SH-SY5Y (cell line): Measurements from ENCODE around the gene CTDNEP1.

Experiments used
- GATA2 ChIP-seq: IDR thresholded peaks from 2 replicates; pipeline ENCODE4 v1.6.1; 2011; ENCODE audit warnings: mild to moderate bottlenecking, low read depth, low read length
- GATA3 ChIP-seq: IDR thresholded peaks from 2 replicates; pipeline ENCODE4 v1.6.1; 2011; ENCODE audit warnings: low read depth, mild to moderate bottlenecking, low read length, moderate library complexity

The CTDNEP1 gene

GRCh38 chr17:7213895-7214299 lies 37.6 kb downstream of the CTDNEP1 start:
- peak; percentile 28; the same call in 1 of the 2 replicates for TF ChIP-seq GATA2
- TF ChIP-seq GATA3 = no peak

- TF ChIP-seq GATA3 (no peak), GATA2 (no peak)
Observed at GRCh38 chr17:7211491-7212273, 39.9 kb downstream of the CTDNEP1 start.

- TF ChIP-seq GATA3 (no peak), GATA2 (no peak)
Observed at GRCh38 chr17:7208754-7209460, 42.6 kb downstream of the CTDNEP1 start.

GRCh38 chr17:7208027-7208571 lies 43.4 kb downstream of the CTDNEP1 start:
- no peak for TF ChIP-seq GATA3
- TF ChIP-seq GATA2 = no peak

- TF ChIP-seq GATA3 = no peak
- no peak for TF ChIP-seq GATA2
Observed at GRCh38 chr17:7207120-7208001, 44.2 kb downstream of the CTDNEP1 start.

- TF ChIP-seq GATA3 (no peak), GATA2 (no peak)
Observed at GRCh38 chr17:7205561-7205960, 46.0 kb downstream of the CTDNEP1 start.

GRCh38 chr17:7204828-7205461 lies 46.6 kb downstream of the CTDNEP1 start:
- TF ChIP-seq GATA3 (no peak), GATA2 (peak; percentile 64)

GRCh38 chr17:7204336-7204735 lies 47.2 kb downstream of the CTDNEP1 start:
- no peak for TF ChIP-seq GATA3
- TF ChIP-seq GATA2 = no peak

GRCh38 chr17:7203391-7203790 lies 48.1 kb downstream of the CTDNEP1 start:
- TF ChIP-seq GATA3 (no peak), GATA2 (no peak)

GRCh38 chr17:7196651-7197401 lies 54.7 kb downstream of the CTDNEP1 start:
- TF ChIP-seq GATA3 (no peak), GATA2 (no peak)

GRCh38 chr17:7195971-7196370 lies 55.6 kb downstream of the CTDNEP1 start:
- TF ChIP-seq GATA2 (no peak), GATA3 (no peak)
